HepG2 (cell line): ENCODE data around the gene FAF1.

Experiments used
- ATF2 ChIP-seq: sonication (generic); formaldehyde crosslinking; IDR thresholded peaks from 2 replicates; pipeline ENCODE4 v1.4.0; 2020; ENCODE audit warnings: missing genetic modification reagents
- CHD4 ChIP-seq: fragments of 200-600 bp; sonication (generic); IDR thresholded peaks from 2 replicates; pipeline ENCODE4 v1.7.0; 2017; ENCODE audit warnings: mild to moderate bottlenecking, low read length, borderline replicate concordance
- CREB1 ChIP-seq, 2 experiments: fragments of 450-650 bp in 1 of 2; IDR thresholded peaks; 2 replicates each; pipeline ENCODE4 v1.6.1; 2016 to 2017; ENCODE audit warnings: control low read depth in 1 of 2, mild to moderate bottlenecking in 1 of 2, missing compliant biosample characterization in 1 of 2, missing genetic modification characterization in 1 of 2
- ELF4 ChIP-seq: sonication (generic); formaldehyde crosslinking; IDR thresholded peaks from 2 replicates; pipeline ENCODE4 v1.5.0; 2020; ENCODE audit warnings: missing genetic modification reagents, mild to moderate bottlenecking, moderate library complexity, borderline replicate concordance
- MAX ChIP-seq: IDR thresholded peaks from 2 replicates; pipeline ENCODE4 v1.6.1; 2012; ENCODE audit warnings: inconsistent platforms
- TAF1 ChIP-seq: sonication (generic); formaldehyde crosslinking; IDR thresholded peaks from 2 replicates; pipeline ENCODE4 v1.4.0; 2020; ENCODE audit warnings: missing genetic modification reagents
- YY1 ChIP-seq: IDR thresholded peaks from 2 replicates; pipeline ENCODE4 v1.6.1; 2011; ENCODE audit warnings: low read length, low read depth, moderate library complexity, mild to moderate bottlenecking; ENCODE audit not compliant: insufficient read depth, insufficient replicate concordance
- TF ChIP-seq, protein P1 (sequence below): sonication (generic); formaldehyde crosslinking; IDR thresholded peaks from 2 replicates; pipeline ENCODE4 v1.5.0; 2020; ENCODE audit warnings: mild to moderate bottlenecking, missing genetic modification reagents, moderate library complexity
- TF ChIP-seq, protein P2 (sequence below): sonication (generic); formaldehyde crosslinking; IDR thresholded peaks from 2 replicates; pipeline ENCODE4 v1.5.1; 2020; ENCODE audit warnings: mild to moderate bottlenecking, missing genetic modification reagents, moderate library complexity

- TF ChIP-seq, protein P1, sequence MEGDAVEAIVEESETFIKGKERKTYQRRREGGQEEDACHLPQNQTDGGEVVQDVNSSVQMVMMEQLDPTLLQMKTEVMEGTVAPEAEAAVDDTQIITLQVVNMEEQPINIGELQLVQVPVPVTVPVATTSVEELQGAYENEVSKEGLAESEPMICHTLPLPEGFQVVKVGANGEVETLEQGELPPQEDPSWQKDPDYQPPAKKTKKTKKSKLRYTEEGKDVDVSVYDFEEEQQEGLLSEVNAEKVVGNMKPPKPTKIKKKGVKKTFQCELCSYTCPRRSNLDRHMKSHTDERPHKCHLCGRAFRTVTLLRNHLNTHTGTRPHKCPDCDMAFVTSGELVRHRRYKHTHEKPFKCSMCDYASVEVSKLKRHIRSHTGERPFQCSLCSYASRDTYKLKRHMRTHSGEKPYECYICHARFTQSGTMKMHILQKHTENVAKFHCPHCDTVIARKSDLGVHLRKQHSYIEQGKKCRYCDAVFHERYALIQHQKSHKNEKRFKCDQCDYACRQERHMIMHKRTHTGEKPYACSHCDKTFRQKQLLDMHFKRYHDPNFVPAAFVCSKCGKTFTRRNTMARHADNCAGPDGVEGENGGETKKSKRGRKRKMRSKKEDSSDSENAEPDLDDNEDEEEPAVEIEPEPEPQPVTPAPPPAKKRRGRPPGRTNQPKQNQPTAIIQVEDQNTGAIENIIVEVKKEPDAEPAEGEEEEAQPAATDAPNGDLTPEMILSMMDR (CRISPR knock-in tag) = no peak
- TF ChIP-seq, protein P2, sequence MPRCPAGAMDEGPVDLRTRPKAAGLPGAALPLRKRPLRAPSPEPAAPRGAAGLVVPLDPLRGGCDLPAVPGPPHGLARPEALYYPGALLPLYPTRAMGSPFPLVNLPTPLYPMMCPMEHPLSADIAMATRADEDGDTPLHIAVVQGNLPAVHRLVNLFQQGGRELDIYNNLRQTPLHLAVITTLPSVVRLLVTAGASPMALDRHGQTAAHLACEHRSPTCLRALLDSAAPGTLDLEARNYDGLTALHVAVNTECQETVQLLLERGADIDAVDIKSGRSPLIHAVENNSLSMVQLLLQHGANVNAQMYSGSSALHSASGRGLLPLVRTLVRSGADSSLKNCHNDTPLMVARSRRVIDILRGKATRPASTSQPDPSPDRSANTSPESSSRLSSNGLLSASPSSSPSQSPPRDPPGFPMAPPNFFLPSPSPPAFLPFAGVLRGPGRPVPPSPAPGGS (CRISPR knock-in tag) = no peak
- TF ChIP-seq ELF4 (CRISPR knock-in tag) (no peak), TAF1 (CRISPR knock-in tag) (no peak), ATF2 (no peak), YY1 (no peak), CHD4 (no peak), CREB1 (IDR thresholded peaks at IDR 0.05) (no peak), CREB1 (CRISPR knock-in tag; IDR thresholded peaks at IDR 0.05) (no peak), MAX (no peak)
Observed at GRCh38 chr1:50846224-50846839, 113.7 kb downstream of the FAF1 start.
